HG02870 (cell line): Measurements from ENCODE around the gene RAP1A.
"Not testable (repeated sequence)": the region's sequence is repeated elsewhere in the genome, so short reads cannot be mapped to it uniquely, and the experiment has no call there.

Experiments
- ATAC-seq: cut with Tn5 transposase; IDR thresholded peaks from one replicate; pipeline ENCODE4 v1.9.1; 2021; ENCODE audit warnings: mild to moderate bottlenecking, moderate library complexity; ENCODE audit not compliant: unreplicated experiment

The RAP1A gene

GRCh38 chr1:111660204-111661150, 40.9 kb downstream of the RAP1A start:
- ATAC-seq = no peak

GRCh38 chr1:111664652-111665051, 45.1 kb downstream of the RAP1A start:
- no peak for ATAC-seq

- ATAC-seq = no peak
Measured at GRCh38 chr1:111665497-111665896, 45.9 kb downstream of the RAP1A start.

- ATAC-seq = no peak
Measured at GRCh38 chr1:111666828-111667227, 47.2 kb downstream of the RAP1A start.

- no peak for ATAC-seq
Measured at GRCh38 chr1:111669268-111669667, 49.7 kb downstream of the RAP1A start.

DNA sequence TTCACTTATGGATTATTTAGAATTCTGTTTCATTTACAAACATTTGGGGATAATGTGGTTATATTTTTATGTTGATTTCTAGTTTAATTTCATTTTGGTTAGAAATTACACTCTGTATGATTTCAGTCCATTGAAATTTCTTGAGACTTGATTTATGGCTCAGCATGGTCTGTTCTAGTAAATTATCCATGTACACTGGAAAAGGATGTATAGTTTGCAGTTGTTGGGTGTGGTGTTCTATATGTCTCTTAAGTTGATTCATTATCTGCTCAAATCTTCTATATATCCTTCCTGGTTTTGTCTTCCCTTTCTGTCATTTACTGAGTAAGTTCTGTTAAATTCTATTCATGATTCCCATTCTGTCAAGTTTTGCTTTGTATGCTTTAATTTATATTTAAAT, 52.3 kb downstream of the RAP1A start:
- ATAC-seq = no peak

DNA sequence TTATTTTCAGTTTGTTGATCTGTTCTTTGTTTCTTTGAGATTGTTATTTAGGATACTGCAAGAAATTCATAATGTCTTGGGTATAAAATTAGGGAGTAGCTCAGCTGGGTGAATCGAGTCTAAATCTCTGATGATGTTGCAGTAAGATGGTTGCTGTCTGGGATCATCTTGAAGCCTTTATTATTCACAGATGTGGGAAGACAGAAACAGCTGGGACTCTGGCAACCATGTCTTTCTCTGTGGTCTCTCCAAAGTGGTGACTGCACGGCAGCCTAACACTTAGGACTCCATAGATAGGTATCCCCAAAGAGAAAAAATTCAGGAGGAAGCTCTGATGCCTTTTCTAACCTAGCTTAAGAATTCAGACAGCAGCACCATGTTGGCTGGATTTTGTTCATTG, 52.7 kb downstream of the RAP1A start:
- no peak for ATAC-seq

DNA sequence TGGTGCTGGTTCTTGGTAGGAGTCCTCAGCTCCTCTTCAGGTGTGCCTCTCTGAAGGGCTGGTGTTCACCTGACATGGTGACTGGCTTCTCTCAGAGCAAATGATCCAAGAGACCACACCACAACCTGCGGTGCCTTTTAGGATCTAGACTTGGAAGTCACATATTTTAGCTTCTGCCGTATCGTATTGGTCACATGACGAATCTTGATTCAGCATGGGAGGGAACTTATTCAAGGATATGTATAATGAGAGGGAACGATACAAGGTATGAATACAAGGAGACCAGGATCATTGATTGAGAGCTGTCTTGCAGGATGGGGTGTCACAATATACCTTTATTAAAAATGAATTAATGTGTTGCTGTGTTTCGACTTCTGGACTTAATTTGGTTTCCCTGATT, 58.0 kb downstream of the RAP1A start:
- ATAC-seq = no peak

DNA sequence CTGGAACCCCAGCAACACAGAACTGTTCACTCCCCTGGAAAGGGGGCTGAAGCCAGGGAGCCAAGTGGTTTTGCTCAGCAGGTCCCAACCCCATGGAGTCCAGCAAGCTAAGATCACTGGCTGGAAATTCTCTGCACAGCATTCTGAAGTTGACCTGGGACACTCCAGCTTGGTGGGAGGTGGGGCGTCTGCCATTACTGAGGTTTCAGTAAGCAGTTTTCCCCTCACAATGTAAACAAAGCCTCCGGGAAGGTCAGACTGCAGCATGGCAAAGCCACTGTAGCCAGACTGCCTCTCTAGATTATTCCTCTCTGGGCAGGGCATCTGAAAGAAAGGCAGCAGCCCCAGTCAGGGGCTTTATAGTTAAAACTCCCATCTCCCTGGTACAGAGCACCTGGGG, 60.0 kb downstream of the RAP1A start:
- ATAC-seq = no peak

DNA sequence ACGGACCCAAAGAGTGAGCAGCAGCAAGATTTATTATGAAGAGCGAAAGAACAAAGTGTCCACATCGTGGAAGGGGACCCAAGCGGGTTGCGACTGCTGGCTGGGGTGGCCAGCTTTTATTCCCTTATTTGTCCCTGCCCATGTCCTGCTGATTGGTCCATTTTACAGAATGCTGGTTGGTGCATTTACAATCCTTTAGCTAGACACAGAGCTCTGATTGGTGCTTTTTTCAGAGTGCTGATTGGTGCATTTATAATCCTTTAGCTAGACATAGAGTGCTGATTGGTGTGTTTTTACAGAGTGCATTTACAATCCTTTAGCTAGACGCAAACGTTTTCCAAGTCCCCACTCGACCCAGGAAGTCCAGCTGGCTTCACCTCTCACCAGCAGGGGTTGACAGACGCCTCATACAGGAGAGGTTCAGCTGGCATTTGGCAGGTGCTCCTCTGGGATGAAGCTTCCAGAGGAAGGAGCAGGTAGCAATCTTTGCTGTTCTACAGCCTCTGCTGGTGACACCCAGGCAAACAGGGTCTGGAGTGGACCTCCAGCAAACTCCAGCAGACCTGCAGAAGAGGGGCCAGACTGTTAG, 60.7 kb downstream of the RAP1A start:
- not testable (repeated sequence) for ATAC-seq

DNA sequence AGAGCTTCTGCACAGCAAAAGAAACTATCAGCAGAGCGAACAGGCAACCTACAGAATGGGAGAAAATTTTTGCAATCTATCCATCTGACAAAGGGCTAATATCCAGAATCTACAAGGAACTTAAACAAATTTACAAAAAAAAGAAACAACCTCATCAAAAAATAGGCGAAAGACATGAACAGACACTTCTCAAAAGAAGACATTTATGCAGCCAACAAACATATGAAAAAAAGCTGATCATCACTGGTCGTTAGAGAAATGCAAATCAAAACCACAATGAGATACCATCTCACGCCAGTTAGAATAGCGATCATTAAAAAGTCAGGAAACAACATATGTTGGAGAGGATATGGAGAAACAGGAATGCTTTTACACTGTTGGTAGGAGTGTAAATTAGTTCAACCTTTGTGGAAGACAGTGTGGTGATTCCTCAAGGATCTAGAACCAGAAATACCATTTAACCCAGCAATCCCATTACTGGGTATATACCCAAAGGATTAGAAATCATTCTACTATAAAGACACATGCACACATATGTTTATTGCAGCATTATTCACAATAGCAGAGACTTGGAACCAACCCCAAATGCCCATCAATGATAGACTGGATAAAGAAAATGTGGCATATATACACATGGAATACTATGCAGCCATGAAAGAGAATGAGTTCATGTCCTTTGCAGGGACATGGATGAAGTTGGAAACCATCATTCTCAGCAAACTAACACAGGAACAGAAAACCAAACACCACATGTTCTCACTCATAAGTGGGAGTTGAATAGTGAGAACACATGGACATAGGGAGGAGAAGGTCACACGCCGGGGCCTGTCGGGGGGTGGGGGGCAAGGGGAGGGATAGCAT, 65.9 kb downstream of the RAP1A start:
- ATAC-seq = not testable (repeated sequence)

GRCh38 chr1:111690306-111690617, 70.7 kb downstream of the RAP1A start:
- ATAC-seq = no peak

DNA sequence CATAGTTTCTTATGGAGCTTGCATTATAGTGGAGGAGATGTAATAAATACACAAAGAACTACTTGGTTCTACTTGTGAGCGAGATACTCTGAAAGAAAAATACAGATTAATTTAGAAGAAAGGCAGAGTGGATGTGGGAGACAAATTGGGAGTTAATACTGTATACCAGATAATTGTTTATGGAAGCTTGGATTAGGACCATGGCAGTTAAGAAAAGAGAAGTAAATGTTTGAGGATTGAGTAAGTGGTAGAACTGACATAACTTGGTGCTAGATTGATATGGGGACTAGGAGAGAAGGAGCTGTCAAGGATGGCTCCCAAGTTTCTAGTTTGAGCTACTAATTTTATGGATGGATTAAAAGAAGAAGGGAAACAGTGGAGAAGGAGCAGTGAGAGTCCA, 72.3 kb downstream of the RAP1A start:
- ATAC-seq = no peak

DNA sequence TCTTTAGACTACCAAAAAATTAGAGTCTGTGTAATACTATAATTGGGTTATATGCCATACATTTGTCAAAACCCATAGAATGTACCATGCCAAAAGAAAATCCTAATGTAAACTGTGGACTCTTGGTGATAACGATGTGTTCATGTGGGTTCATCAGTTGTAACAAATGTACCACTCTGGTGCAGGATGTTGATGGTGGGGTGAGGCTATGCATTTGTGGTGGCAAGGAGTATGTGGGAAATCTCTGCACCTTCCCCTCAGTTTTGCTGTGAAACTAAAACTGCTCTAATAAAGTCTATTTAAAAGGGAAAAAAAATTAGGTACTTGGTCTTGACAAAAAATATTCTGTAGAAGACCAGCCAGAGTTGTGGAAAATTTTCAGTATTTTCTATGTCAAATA, 76.2 kb downstream of the RAP1A start:
- ATAC-seq = no peak

DNA sequence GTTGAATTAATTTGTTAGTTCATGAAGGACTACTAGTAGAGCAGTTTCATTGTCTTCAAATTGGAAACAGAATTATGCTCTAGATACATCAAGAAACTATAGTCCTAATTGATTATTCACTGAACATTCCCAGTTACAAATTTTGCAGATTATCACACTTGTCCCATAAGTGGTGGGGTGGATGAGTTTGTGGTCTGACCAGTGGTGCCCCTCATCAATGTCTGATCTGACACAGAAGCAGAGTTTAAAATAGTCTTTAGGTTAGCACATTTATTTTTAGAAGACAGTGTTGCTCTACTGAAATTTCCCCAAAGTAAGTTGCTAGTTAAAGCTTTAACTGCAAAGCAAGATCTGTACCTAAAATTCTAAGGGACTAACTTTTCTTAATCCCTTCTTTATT, 76.7 kb downstream of the RAP1A start:
- no peak for ATAC-seq

- ATAC-seq = no peak
Measured at GRCh38 chr1:111699268-111699667, 79.7 kb downstream of the RAP1A start.

DNA sequence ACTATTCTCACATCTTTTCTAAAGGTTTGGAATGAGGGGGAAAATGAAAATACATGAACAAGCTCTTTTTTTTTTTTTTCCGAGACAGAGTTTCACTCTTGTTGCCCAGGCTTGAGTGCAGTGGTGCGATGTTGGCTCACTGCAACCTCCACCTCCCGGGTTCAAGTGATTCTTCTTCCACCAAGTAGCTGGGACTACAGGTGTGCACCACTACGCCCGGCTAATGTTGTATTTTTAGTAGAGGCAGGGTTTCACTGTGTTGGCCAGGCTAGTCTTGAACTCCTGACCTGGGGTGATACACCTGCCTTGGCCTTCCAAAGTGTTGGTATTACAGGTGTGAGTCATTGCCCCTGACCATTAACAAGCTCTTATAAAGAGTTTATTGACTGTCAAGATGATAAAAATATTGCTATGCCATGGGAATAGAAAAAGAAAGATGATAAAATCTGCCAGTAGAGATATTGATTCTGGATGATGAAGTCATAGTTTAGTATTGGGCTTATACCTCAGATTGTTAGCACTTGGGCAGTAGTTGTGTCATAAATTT, 83.0 kb downstream of the RAP1A start:
- ATAC-seq = no peak

DNA sequence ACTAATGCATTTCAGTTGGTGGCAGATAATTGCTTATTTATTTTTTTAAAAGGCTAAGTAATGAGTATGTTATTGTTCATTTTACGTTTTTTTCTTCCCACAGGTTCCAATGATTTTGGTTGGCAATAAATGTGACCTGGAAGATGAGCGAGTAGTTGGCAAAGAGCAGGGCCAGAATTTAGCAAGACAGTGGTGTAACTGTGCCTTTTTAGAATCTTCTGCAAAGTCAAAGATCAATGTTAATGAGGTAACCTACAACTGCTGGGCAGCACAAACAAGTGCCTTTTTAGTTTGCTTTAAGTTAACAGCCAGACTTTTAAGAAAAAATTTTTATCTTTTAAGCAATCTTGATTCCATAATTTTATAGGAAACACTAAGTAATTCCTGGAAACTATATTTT, 84.7 kb downstream of the RAP1A start:
- no peak for ATAC-seq

GRCh38 chr1:111704776-111705175, 85.2 kb downstream of the RAP1A start:
- ATAC-seq = no peak

DNA sequence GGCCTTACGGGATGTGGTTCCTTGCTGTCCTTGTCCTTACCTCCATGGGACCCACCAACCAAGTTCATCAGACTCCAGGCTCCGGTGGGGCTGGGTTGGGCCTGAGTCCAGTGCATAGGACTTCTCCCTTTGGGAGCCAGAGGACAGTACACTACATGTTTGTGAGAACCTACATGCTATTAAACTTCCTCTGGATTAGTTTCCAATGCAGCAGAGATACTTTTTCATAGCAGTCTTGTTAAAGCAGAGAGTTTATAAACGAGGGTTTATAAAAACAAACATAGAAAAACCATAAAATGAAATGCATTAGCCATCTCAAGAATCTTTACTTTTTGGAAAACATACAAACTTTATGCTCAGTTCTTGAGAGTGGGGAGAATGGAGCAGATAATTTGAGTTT, 86.3 kb downstream of the RAP1A start:
- ATAC-seq = no peak

- no peak for ATAC-seq
Measured at GRCh38 chr1:111706921-111707320, 87.3 kb downstream of the RAP1A start.
